OCI-LY7 (cell line): ENCODE data around the gene QDPR.

Experiments used
- CTCF ChIP-seq: fragments of 200-600 bp; sonication (generic); conservative IDR thresholded peaks from 2 replicates; pipeline ENCODE4 v1.5.1; 2014; ENCODE audit warnings: mild to moderate bottlenecking, antibody characterized with exemption, low read length, moderate library complexity, mixed read lengths
- EZH2phosphoT487 ChIP-seq: fragments of 200-600 bp; sonication (generic); IDR thresholded peaks from 2 replicates; pipeline ENCODE4 v1.6.1; 2018; ENCODE audit warnings: low read depth, borderline replicate concordance, mild to moderate bottlenecking, mixed run types, antibody characterized with exemption, low read length, moderate library complexity, mixed read lengths

GRCh38 chr4:17463606-17464005 is 48.3 kb downstream of the QDPR start:
- no peak for TF ChIP-seq CTCF
- no peak for TF ChIP-seq EZH2phosphoT487
